ENCODE measurements around the gene TMEM121.

DNA sequence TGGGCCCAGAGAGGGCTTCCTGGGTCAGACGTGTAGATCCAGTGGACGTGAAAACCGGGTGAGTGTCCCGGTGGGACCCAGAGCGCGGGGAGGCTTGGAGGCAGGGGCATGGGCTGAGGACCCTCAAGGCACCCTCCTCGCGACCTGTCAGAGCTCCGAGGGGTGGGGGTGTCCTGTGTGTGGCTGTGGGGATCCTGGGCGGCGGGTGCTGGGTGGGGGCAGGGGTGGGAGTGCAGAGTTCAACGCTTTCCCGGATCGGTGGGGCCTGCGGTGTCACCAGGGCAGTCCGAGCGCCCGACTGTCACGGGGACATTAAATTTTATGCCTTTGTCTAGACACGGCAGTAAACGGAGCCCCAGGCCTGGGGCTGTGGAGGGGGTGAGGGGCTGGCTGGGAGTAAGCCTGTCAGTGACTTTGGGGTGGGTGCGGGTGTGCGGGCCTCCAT, 1.0 kb downstream of the TMEM121 start:
- TF ChIP-seq, protein P1, sequence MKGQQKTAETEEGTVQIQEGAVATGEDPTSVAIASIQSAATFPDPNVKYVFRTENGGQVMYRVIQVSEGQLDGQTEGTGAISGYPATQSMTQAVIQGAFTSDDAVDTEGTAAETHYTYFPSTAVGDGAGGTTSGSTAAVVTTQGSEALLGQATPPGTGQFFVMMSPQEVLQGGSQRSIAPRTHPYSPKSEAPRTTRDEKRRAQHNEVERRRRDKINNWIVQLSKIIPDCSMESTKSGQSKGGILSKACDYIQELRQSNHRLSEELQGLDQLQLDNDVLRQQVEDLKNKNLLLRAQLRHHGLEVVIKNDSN (IDR thresholded peaks at IDR 0.05), result no peak
- TF ChIP-seq, protein P2, sequence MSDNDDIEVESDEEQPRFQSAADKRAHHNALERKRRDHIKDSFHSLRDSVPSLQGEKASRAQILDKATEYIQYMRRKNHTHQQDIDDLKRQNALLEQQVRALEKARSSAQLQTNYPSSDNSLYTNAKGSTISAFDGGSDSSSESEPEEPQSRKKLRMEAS (IDR thresholded peaks at IDR 0.05), result no peak
- TF ChIP-seq, protein P3, sequence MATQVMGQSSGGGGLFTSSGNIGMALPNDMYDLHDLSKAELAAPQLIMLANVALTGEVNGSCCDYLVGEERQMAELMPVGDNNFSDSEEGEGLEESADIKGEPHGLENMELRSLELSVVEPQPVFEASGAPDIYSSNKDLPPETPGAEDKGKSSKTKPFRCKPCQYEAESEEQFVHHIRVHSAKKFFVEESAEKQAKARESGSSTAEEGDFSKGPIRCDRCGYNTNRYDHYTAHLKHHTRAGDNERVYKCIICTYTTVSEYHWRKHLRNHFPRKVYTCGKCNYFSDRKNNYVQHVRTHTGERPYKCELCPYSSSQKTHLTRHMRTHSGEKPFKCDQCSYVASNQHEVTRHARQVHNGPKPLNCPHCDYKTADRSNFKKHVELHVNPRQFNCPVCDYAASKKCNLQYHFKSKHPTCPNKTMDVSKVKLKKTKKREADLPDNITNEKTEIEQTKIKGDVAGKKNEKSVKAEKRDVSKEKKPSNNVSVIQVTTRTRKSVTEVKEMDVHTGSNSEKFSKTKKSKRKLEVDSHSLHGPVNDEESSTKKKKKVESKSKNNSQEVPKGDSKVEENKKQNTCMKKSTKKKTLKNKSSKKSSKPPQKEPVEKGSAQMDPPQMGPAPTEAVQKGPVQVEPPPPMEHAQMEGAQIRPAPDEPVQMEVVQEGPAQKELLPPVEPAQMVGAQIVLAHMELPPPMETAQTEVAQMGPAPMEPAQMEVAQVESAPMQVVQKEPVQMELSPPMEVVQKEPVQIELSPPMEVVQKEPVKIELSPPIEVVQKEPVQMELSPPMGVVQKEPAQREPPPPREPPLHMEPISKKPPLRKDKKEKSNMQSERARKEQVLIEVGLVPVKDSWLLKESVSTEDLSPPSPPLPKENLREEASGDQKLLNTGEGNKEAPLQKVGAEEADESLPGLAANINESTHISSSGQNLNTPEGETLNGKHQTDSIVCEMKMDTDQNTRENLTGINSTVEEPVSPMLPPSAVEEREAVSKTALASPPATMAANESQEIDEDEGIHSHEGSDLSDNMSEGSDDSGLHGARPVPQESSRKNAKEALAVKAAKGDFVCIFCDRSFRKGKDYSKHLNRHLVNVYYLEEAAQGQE (IDR thresholded peaks at IDR 0.05; ENCODE audit: low read depth), result no peak
- TF ChIP-seq TAF1 (IDR thresholded peaks at IDR 0.05; ENCODE audit: low read depth) (no peak), CREB1 (IDR thresholded peaks at IDR 0.05; ENCODE audit: low read depth) (no peak), EP300 (IDR thresholded peaks at IDR 0.05; ENCODE audit: borderline replicate concordance) (no peak), ZBTB7A (IDR thresholded peaks at IDR 0.05; ENCODE audit: low read depth) (no peak), TEAD4 (IDR thresholded peaks at IDR 0.05) (no peak), YY1 (IDR thresholded peaks at IDR 0.05; ENCODE audit: low read depth) (no peak), EGR1 (IDR thresholded peaks at IDR 0.05) (no peak), TCF12 (IDR thresholded peaks at IDR 0.05; ENCODE audit: low read depth) (no peak), CEBPB (IDR thresholded peaks at IDR 0.05) (no peak), NFIC (IDR thresholded peaks at IDR 0.05) (no peak), FOXM1 (IDR thresholded peaks at IDR 0.05; ENCODE audit: borderline replicate concordance, low read depth) (no peak)

Measured in Ishikawa (cell line).